Neuronal stem cell (in vitro differentiated cells): ENCODE data around the gene CTNND2.

Source experiments
- DNase-seq: peaks from one replicate; pipeline ENCODE4 v3.0.0-alpha.2; 2013; ENCODE audit warnings: low spot score
- H2AFZ ChIP-seq: one replicate; pipeline ENCODE4 v1.6.1; 2013; ENCODE audit warnings: mild to moderate bottlenecking, low read length, inconsistent platforms
- H2AK5ac ChIP-seq: 2 replicates; pipeline ENCODE4 v1.6.1; 2013; ENCODE audit warnings: low read depth, mild to moderate bottlenecking, inconsistent platforms, low read length, moderate library complexity, mixed read lengths
- H2BK120ac ChIP-seq: 2 replicates; pipeline ENCODE4 v1.6.1; 2013; ENCODE audit warnings: low read depth, mild to moderate bottlenecking, inconsistent platforms, low read length, moderate library complexity, mixed read lengths
- H2BK12ac ChIP-seq: one replicate; pipeline ENCODE4 v1.6.1; 2013; ENCODE audit warnings: low read length, inconsistent platforms
- H2BK15ac ChIP-seq: 2 replicates; pipeline ENCODE4 v1.6.1; 2013; ENCODE audit warnings: mild to moderate bottlenecking, low read length, inconsistent platforms, mixed read lengths
- H2BK5ac ChIP-seq: one replicate; pipeline ENCODE4 v1.6.1; 2013; ENCODE audit warnings: inconsistent platforms, mild to moderate bottlenecking, low read length, moderate library complexity
- H3K14ac ChIP-seq: one replicate; pipeline ENCODE4 v1.6.1; 2013; ENCODE audit warnings: low read length, inconsistent platforms
- H3K18ac ChIP-seq: 2 replicates; pipeline ENCODE4 v1.6.1; 2013; ENCODE audit warnings: low read length, inconsistent platforms
- H3K23ac ChIP-seq: 2 replicates; pipeline ENCODE4 v1.6.1; 2013; ENCODE audit warnings: low read depth, mild to moderate bottlenecking, mixed read lengths, low read length, inconsistent platforms; ENCODE audit not compliant: poor library complexity
- H3K27ac ChIP-seq: replicated peaks from 3 replicates; pipeline ENCODE4 v1.5.1; 2013; ENCODE audit warnings: low read length, inconsistent platforms
- H3K27me3 ChIP-seq, 3 experiments: 2 replicates each; pipeline ENCODE4 v1.6.1; 2013; ENCODE audit warnings: low read length in 3 of 3, mild to moderate bottlenecking in 2 of 3, inconsistent platforms in 1 of 3, low read depth in 1 of 3, mixed read lengths in 1 of 3, moderate library complexity in 1 of 3; ENCODE audit not compliant: control insufficient read depth in 3 of 3, insufficient read depth in 3 of 3
- H3K36me3 ChIP-seq, 2 donors: replicated peaks in 1 of 2; 2 replicates each; pipeline ENCODE4 v1.6.1; 2013; ENCODE audit warnings: low read length in 2 of 2; ENCODE audit not compliant: control insufficient read depth in 2 of 2, insufficient read depth in 2 of 2
- H3K4ac ChIP-seq: 2 replicates; pipeline ENCODE4 v1.6.1; 2013; ENCODE audit warnings: inconsistent platforms, mild to moderate bottlenecking, low read length, moderate library complexity
- H3K4me1 ChIP-seq, 2 donors: 1 replicate in 1 of 2; 2 replicates in 1 of 2; pipeline ENCODE4 v1.6.1; 2013; ENCODE audit warnings: low read length in 2 of 2, low read depth in 1 of 2; ENCODE audit not compliant: control insufficient read depth in 2 of 2, insufficient read depth in 1 of 2
- H3K4me2 ChIP-seq: one replicate; pipeline ENCODE4 v1.6.1; 2013; ENCODE audit warnings: mild to moderate bottlenecking, low read length, inconsistent platforms; ENCODE audit not compliant: insufficient read depth, poor library complexity, severe bottlenecking
- H3K4me3 ChIP-seq, 2 donors: 2 replicates each; pipeline ENCODE4 v1.5.1; 2013; ENCODE audit warnings: low read length in 2 of 2, mild to moderate bottlenecking in 2 of 2, inconsistent platforms in 1 of 2, moderate library complexity in 1 of 2
- H3K79me1 ChIP-seq: one replicate; pipeline ENCODE4 v1.6.1; 2013; ENCODE audit warnings: low read depth, mild to moderate bottlenecking, inconsistent platforms, low read length, moderate library complexity
- H3K9ac ChIP-seq: one replicate; pipeline ENCODE4 v1.6.1; 2013; ENCODE audit warnings: mild to moderate bottlenecking, low read depth, low read length, inconsistent platforms; ENCODE audit not compliant: poor library complexity
- H3K9me3 ChIP-seq, 2 donors: replicated peaks in 1 of 2; 2 replicates each; pipeline versions ENCODE3 to v1.6.1; 2013; ENCODE audit warnings: low read length in 2 of 2, mild to moderate bottlenecking in 2 of 2, inconsistent platforms in 1 of 2, low read depth in 1 of 2, mixed read lengths in 1 of 2, moderate library complexity in 1 of 2; ENCODE audit not compliant: control insufficient read depth in 2 of 2, insufficient read depth in 1 of 2
- H4K8ac ChIP-seq: one replicate; pipeline ENCODE4 v1.6.1; 2013; ENCODE audit warnings: low read depth, mild to moderate bottlenecking, inconsistent platforms, low read length, moderate library complexity
- H4K91ac ChIP-seq: one replicate; pipeline ENCODE4 v1.6.1; 2013; ENCODE audit warnings: low read length, low read depth, mild to moderate bottlenecking, inconsistent platforms; ENCODE audit not compliant: poor library complexity
- WGBS, 2 donors: extraction: QIAGEN DNeasy Blood & Tissue Kit; methylation state at CpG; one replicate each; pipeline ENCODE4 v1.1.7; 2013; ENCODE audit warnings: missing lambda C conversion rate in 2 of 2, mixed read lengths in 1 of 2; ENCODE audit not compliant: insufficient read length in 2 of 2, insufficient replicate concordance in 1 of 2; ENCODE audit errors: extremely low coverage in 2 of 2; 5-methylcytosine and 5-hydroxymethylcytosine counted together

Gene CTNND2

DNA sequence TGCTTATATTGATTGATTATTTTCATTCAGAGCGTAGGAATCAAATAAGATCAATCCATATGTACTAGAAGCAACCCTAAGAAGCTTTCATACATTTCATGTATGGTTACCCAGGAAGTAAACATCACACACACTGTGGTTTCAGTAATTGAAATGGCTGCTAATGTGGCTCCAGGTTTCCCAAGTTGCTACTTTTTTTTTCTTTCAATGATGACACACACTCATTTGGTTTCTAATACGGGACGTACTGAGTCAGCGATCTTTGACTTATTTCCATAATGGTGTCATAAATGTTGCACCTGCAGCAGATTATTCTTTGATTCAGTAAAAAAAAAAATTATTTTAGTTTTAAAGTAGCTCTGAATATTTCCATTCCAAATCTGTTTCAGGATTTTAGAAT lies 248.6 kb downstream of the CTNND2 start:
- Histone ChIP-seq H3K14ac (no peak overlapping the region), H2BK5ac (no peak overlapping the region), H3K9ac (no peak overlapping the region), H3K9me3 (no peaks in the 10 kb centered on the region), H4K91ac (no peak overlapping the region), H2BK120ac (no peak overlapping the region), H2BK15ac (no peak overlapping the region), H2BK12ac (no peak overlapping the region), H3K23ac (no peak overlapping the region), H2AK5ac (no peak overlapping the region), H3K4me2 (no peak overlapping the region), H3K27ac (no peak overlapping the region), H3K27me3 (no peaks in the 10 kb centered on the region), H3K36me3 (no peaks in the 10 kb centered on the region), H3K18ac (no peak overlapping the region), H3K4ac (no peak overlapping the region), H2AFZ (no peak overlapping the region), H3K79me1 (no peaks in the 10 kb centered on the region), H3K4me1 (no peaks in the 10 kb centered on the region), H3K4me3 (no peak overlapping the region), H4K8ac (no peak overlapping the region)
- no CpG with 5 or more reads among the region's 4 CpGs for WGBS, 2 donors
- DNase-seq, result no peak

DNA sequence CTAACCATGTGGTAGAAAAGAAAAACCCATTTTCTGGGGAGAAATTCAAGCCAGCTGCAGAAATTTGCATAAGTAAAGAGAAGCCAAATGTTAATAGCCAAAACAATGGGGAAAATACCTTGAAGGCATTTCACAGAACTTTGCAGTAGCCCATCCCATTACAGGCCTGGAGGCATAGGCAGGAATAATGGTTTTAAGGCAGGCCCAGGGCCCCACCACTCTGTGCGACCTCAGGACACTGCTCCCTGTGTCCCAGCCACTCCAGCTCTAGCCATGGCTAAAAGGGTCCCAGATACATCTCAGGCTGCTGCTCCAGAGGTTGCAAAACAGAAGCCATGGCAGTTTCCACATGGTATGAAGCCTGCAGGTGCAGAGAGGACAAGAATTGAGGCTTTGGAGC lies 253.3 kb downstream of the CTNND2 start:
- Histone ChIP-seq H2BK15ac (no peak overlapping the region), H2BK120ac (no peak overlapping the region), H3K4ac (no peak overlapping the region), H4K91ac (no peak overlapping the region), H3K27ac (no peak overlapping the region), H3K14ac (no peak overlapping the region), H3K4me1 (no peaks in the 10 kb centered on the region), H2BK5ac (no peak overlapping the region), H3K9me3 (no peaks in the 10 kb centered on the region), H2AK5ac (no peak overlapping the region), H2BK12ac (no peak overlapping the region), H3K79me1 (no peaks in the 10 kb centered on the region), H3K9ac (no peak overlapping the region), H3K23ac (no peak overlapping the region), H3K4me2 (no peak overlapping the region), H3K18ac (no peak overlapping the region), H3K4me3 (no peak overlapping the region), H3K36me3 (no peaks in the 10 kb centered on the region), H2AFZ (no peak overlapping the region), H3K27me3 (no peaks in the 10 kb centered on the region), H4K8ac (no peak overlapping the region)
- no peak for DNase-seq
- WGBS, 2 donors, result no CpG with 5 or more reads among the region's 1 CpG

DNA sequence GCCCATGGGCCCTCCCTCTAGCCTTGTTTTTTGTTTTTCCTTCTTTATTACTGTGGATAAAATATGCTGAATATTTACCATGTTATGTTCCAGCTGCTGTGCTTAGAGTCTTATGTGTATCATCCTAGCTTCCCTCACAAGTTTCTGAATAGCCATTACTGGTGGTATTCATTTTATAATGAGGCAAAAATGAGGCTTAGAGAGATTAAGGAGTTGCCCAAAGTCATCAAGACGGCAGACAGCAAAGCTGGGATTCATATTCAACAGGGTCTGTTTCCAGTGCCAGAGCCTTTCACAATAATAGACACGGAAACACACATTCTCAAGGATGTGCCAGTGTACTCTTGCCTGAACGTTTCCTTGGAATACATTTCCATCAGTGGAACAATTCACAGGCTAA lies 258.1 kb downstream of the CTNND2 start:
- H3K4me3 ChIP-seq, result no peak overlapping the region
- WGBS, 2 donors, result no CpG with 5 or more reads among the region's 3 CpGs
- H3K4ac ChIP-seq, result no peak overlapping the region
- no peak overlapping the region for H2BK15ac ChIP-seq
- no peak overlapping the region for H2BK12ac ChIP-seq
- no peak for DNase-seq
- no peak overlapping the region for H3K4me2 ChIP-seq
- no peak overlapping the region for H3K9ac ChIP-seq
- H4K91ac ChIP-seq, result no peak overlapping the region
- no peak overlapping the region for H3K18ac ChIP-seq
- no peak overlapping the region for H2AK5ac ChIP-seq
- no peak overlapping the region for H4K8ac ChIP-seq
- no peaks in the 10 kb centered on the region for H3K4me1 ChIP-seq
- no peak overlapping the region for H2BK5ac ChIP-seq
- no peak overlapping the region for H3K14ac ChIP-seq
- H3K23ac ChIP-seq, result no peak overlapping the region
- no peaks in the 10 kb centered on the region for H3K79me1 ChIP-seq
- H3K36me3 ChIP-seq, result no peaks in the 10 kb centered on the region
- H3K27ac ChIP-seq, result no peak overlapping the region
- no peaks in the 10 kb centered on the region for H3K9me3 ChIP-seq
- no peaks in the 10 kb centered on the region for H3K27me3 ChIP-seq
- no peak overlapping the region for H2BK120ac ChIP-seq
- no peak overlapping the region for H2AFZ ChIP-seq

GRCh38 chr5:11642438-11642837 lies 261.8 kb downstream of the CTNND2 start:
- Histone ChIP-seq H2BK15ac (no peak overlapping the region), H2AFZ (no peak overlapping the region), H3K4me2 (no peak overlapping the region), H3K79me1 (no peaks in the 10 kb centered on the region), H4K8ac (no peak overlapping the region), H3K36me3 (no peaks in the 10 kb centered on the region), H3K27ac (no peak overlapping the region), H3K9me3 (no peaks in the 10 kb centered on the region), H2BK5ac (no peak overlapping the region), H3K27me3 (no peaks in the 10 kb centered on the region), H3K14ac (no peak overlapping the region), H3K23ac (no peak overlapping the region), H3K18ac (no peak overlapping the region), H4K91ac (no peak overlapping the region), H2AK5ac (no peak overlapping the region), H2BK120ac (no peak overlapping the region), H3K4me1 (peaks cover 0 to 11% of the 10 kb centered on the region in 2 donors), H3K4ac (no peak overlapping the region), H2BK12ac (no peak overlapping the region), H3K4me3 (no peak overlapping the region), H3K9ac (no peak overlapping the region)
- no peak for DNase-seq
- WGBS, 2 donors, result no CpG with 5 or more reads among the region's 3 CpGs
